Bronchial epithelial cell (primary cell): ENCODE measurements around the gene TTC39A. TPM values are rescaled to one million over a fixed set of nuclear protein-coding genes. Genes with fewer than 3 reads are reported as not detected.

ENCODE experiments used
- DNase-seq: peaks from one replicate; pipeline ENCODE4 v3.0.0-alpha.2; 2010; ENCODE audit warnings: low read depth
- FAIRE-seq: peaks from 2 replicates; lab custom pipeline; 2011; peaks lifted over from hg19 to GRCh38; lab: Jason Lieb, UNC
- H3K27me3 ChIP-seq: 2 replicates; pipeline ENCODE4 v1.5.1; 2011; ENCODE audit warnings: low read length; ENCODE audit not compliant: control insufficient read depth, insufficient read depth
- H3K36me3 ChIP-seq: 2 replicates; pipeline ENCODE4 v1.5.1; 2011; ENCODE audit warnings: low read length; ENCODE audit not compliant: control insufficient read depth, insufficient read depth
- H3K4me3 ChIP-seq: 2 replicates; pipeline ENCODE4 v1.5.1; 2011; ENCODE audit warnings: mild to moderate bottlenecking, low read depth, low read length, control low read depth
- total RNA-seq: library from RNA; depleted of rRNA; stranded (reverse); fragments of >200 nt; gene quantifications from 2 replicates; pipeline ENCODE4 v1.2.1, GENCODE V29; 2014
- TF ChIP-seq, protein P1 (sequence below): IDR thresholded peaks from 2 replicates; pipeline ENCODE4 v1.5.1; 2011; ENCODE audit warnings: mild to moderate bottlenecking, moderate library complexity, low read length, control low read depth, inconsistent platforms; ENCODE audit not compliant: insufficient read depth, severe bottlenecking

Gene TTC39A
- total RNA-seq, 1 donor from 2014 or later: 6.1 TPM

DNA sequence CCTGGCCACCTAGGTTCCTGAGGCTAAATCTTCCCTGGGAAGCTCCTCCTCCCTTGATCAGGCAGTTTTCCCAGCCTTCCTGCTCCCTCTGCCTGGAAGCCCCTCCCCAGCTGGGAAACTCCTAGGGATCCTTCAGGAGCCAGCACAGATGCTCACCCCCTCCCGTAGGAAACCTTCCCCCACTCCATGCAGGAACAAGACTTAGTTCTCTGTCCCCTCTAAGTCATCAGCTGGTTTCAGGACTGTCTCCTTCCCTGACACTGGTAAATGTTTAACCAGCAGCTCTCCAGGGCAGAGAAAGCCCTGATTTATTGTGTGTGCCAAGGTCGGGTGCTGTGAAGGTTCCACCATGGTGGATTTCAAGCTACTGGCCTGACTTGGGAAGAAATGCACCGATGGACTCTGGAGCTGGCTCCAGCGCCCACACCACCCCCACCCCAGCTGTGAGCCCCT is 25.0 kb downstream of the TTC39A start:
- Histone ChIP-seq H3K27me3 (no peaks in the 10 kb centered on the region), H3K4me3 (no peak overlapping the region), H3K36me3 (no peaks in the 10 kb centered on the region)
- FAIRE-seq: no peak
- DNase-seq: no peak
- TF ChIP-seq, protein P1, sequence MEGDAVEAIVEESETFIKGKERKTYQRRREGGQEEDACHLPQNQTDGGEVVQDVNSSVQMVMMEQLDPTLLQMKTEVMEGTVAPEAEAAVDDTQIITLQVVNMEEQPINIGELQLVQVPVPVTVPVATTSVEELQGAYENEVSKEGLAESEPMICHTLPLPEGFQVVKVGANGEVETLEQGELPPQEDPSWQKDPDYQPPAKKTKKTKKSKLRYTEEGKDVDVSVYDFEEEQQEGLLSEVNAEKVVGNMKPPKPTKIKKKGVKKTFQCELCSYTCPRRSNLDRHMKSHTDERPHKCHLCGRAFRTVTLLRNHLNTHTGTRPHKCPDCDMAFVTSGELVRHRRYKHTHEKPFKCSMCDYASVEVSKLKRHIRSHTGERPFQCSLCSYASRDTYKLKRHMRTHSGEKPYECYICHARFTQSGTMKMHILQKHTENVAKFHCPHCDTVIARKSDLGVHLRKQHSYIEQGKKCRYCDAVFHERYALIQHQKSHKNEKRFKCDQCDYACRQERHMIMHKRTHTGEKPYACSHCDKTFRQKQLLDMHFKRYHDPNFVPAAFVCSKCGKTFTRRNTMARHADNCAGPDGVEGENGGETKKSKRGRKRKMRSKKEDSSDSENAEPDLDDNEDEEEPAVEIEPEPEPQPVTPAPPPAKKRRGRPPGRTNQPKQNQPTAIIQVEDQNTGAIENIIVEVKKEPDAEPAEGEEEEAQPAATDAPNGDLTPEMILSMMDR: no peak

DNA sequence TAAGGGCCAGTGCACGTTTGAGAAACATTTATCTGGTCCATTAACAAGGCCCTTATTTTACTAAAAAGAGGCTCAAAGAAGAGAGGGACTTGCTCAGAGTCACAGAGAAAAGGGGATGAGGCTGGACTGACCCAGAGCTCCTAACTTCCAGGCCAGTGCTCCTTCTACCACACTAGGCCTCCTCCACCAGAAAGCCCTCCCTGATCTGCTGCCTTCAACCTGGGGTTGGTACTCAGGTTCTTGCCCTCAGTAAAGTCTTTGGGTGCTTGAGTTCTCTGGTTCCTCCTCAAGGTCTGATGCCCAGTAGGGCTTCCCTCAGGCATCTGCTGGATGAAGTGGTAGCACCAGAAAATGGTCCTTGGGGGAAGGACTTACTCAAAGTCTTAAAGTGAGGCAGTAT is 26.0 kb downstream of the TTC39A start:
- TF ChIP-seq, protein P1: no peak
- FAIRE-seq: no peak
- H3K27me3 ChIP-seq: no peaks in the 10 kb centered on the region
- DNase-seq: no peak
- no peaks in the 10 kb centered on the region for H3K36me3 ChIP-seq
- no peak overlapping the region for H3K4me3 ChIP-seq

DNA sequence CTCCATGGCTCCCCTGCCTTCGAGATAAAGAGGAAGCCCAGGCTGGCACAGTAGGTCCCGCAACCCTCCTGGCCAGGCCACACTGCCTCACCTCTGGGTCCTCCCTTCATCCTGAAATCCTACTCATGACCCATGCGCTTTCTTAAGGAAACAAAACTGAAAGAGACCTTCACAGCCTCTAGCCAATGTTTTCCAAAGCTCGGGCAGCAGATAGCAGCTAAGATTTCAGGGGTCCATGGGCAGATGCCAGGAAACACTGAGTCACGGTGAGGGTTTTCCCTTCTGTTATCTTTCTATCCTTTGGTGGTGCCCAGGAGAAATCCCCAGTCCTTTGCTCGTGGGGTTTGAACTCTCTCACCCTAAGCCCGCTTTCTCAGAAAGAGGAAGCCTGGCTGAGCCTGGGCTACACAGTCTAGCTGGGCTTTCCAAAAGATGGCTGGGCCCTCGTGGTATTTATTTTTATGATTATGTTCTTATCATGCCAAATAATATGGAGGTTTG is 26.6 kb downstream of the TTC39A start:
- TF ChIP-seq, protein P1: no peak
- DNase-seq: no peak
- H3K36me3 ChIP-seq: no peaks in the 10 kb centered on the region
- FAIRE-seq: no peak
- H3K4me3 ChIP-seq: no peak overlapping the region
- H3K27me3 ChIP-seq: no peaks in the 10 kb centered on the region

DNA sequence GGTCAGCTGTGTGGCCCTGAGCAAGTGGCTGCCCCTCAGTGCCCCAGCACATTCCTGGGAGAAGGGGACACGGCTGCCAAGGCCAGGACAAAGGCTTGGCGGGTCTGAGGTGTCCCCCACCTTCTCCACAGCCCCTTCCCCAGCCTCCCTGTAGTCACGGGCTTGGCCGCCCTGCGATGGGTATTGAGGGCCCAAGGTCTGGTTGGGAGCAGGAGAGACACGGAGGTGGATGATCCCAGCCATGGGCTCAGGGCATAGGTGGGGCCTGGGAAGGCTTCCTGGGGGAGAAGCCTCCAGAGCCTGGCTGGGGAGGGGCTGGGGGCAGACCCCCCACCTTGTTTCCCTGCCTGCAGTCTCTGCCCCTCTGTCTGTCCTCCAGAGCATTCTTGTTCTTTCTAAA is 27.0 kb downstream of the TTC39A start:
- Histone ChIP-seq H3K27me3 (no peaks in the 10 kb centered on the region), H3K4me3 (no peak overlapping the region), H3K36me3 (no peaks in the 10 kb centered on the region)
- FAIRE-seq (no peak), DNase-seq (no peak)
- TF ChIP-seq, protein P1: no peak

DNA sequence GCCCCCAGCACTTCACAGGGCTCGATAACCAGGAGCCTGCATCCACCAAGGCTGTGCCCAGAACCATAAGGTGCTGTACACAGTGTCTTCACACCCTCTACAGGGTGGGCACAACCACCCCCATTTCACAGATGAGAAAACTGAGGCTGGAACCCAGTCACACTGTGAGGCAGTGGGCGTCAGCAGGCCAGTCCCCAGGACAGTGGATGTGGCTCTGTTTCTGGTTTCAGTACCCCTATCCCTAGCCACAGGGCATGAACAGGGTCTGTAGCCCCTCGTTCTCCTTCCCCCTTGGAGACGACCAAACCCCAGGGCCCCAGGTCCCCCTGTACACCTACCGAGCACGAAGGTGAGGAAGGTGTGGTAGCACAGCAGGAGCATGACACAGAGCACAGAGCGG is 27.6 kb downstream of the TTC39A start:
- FAIRE-seq (peak; percentile 50), DNase-seq (no peak)
- Histone ChIP-seq H3K27me3 (no peaks in the 10 kb centered on the region), H3K4me3 (no peak overlapping the region), H3K36me3 (no peaks in the 10 kb centered on the region)
- TF ChIP-seq, protein P1: no peak

DNA sequence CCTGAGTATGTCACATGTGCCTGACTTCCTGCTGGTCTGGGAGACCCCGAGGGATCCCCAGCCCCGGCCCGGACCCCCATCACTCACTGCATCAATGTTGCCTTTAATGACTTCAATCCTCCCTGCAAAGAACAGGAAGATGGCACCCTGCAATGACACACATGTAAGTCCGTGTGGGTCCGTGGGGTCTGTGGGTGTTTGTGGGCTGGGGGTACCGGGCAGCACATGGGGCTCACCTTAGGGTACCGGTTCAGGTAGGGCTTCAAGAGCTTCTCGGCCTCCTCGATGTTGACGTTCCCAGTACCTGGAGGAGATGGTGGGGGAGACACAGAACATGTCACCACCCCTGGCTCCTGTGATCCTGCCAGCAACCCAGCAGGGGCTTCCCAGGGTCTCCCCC is 28.1 kb downstream of the TTC39A start:
- Histone ChIP-seq H3K27me3 (no peaks in the 10 kb centered on the region), H3K4me3 (no peak overlapping the region), H3K36me3 (no peaks in the 10 kb centered on the region)
- DNase-seq (no peak), FAIRE-seq (no peak)
- TF ChIP-seq, protein P1: no peak
